ENCODE data around the gene TNFAIP2. TPM values are rescaled to one million over a fixed set of nuclear protein-coding genes. Genes with fewer than 3 reads are reported as not detected.
A peak's percentile ranks its signal among the peaks of the same experiment; 100 is the strongest.

TNFAIP2 gene
- total RNA-seq, 1 experiment from 2014 or later = 366 TPM

GRCh38 chr14:103109535-103110441 is 13.5 kb upstream of the TNFAIP2 start:
- no TSS peak for BruUV-seq (replicated peaks)
- POLR2A ChIA-PET (ENCODE audit: unreplicated experiment) = interaction anchor here (0.5 to 1.7 kb wide), 8 partner anchors 9 to 923 kb away, joined by 3 to 6 read pairs (median 3); partner anchors contain the start of gene EIF5
- CTCF ChIA-PET = interaction anchor here (0.5 to 1.9 kb wide), 8 partner anchors 18 to 422 kb away, joined by 3 to 6 read pairs (median 4); no protein-coding TSS in a partner anchor
- H3K27me3 ChIP-seq (ENCODE audit: insufficient read depth, low read depth) = no peaks in the 10 kb centered on the region
- peak overlapping the region; percentile 49; the same call in 1 of the 2 replicates for H3K4me3 ChIP-seq
- H4K20me1 ChIP-seq (ENCODE audit: insufficient read depth) = no peaks in the 10 kb centered on the region
- no peaks in the 10 kb centered on the region for H3K79me2 ChIP-seq (ENCODE audit: low read depth)
- H3K4me2 ChIP-seq = peak overlapping the region; percentile 88
- H3K9me3 ChIP-seq (ENCODE audit: insufficient read depth, low read depth) = no peaks in the 10 kb centered on the region
- no peaks in the 10 kb centered on the region for H3K9me2 ChIP-seq (ENCODE audit: insufficient read depth)
- H3K4me1 ChIP-seq (replicated peaks; ENCODE audit: insufficient read depth) = peaks cover 68% of the 10 kb centered on the region
- DNase-seq = peak; percentile 93 to 97
- intact Hi-C loops (cut with micrococcal nuclease; ENCODE audit: unreplicated experiment) = loop anchor here (1.0 to 10.0 kb wide), 3 partner anchors 52 to 285 kb away; no protein-coding TSS in a partner anchor
- H3K36me3 ChIP-seq (ENCODE audit: low read depth) = no peaks in the 10 kb centered on the region
- H3F3A ChIP-seq (ENCODE audit: insufficient read depth, low read depth) = peaks cover 63% of the 10 kb centered on the region
- H2AFZ ChIP-seq = peak overlapping the region; percentile 70
- H3K27ac ChIP-seq = peak overlapping the region; percentile 90
- TF ChIP-seq EZH2 (IDR thresholded peaks at IDR 0.05; ENCODE audit: low read depth) (no peak), CTCF (conservative IDR thresholded peaks at IDR 0.05) (peak; percentile 26; the same call in 1 of the 2 replicates)

- H3K79me2 ChIP-seq (ENCODE audit: low read depth) = no peaks in the 10 kb centered on the region
- peak overlapping the region; percentile 90 for H3K27ac ChIP-seq
- CTCF ChIA-PET = interaction anchor here (0.8 to 1.0 kb wide), 2 partner anchors 17 to 19 kb away, joined by 3 to 5 read pairs; no protein-coding TSS in a partner anchor
- H3K4me2 ChIP-seq = peak overlapping the region; percentile 88
- no peaks in the 10 kb centered on the region for H3K9me3 ChIP-seq (ENCODE audit: insufficient read depth, low read depth)
- no peaks in the 10 kb centered on the region for H3K9me2 ChIP-seq (ENCODE audit: insufficient read depth)
- TSS peak; percentile 64 for BruUV-seq (replicated peaks)
- peaks cover 68% of the 10 kb centered on the region for H3K4me1 ChIP-seq (replicated peaks; ENCODE audit: insufficient read depth)
- peaks cover 67% of the 10 kb centered on the region for H3F3A ChIP-seq (ENCODE audit: insufficient read depth, low read depth)
- POLR2A ChIA-PET (ENCODE audit: unreplicated experiment) = interaction anchor here (0.5 to 0.7 kb wide), 5 partner anchors 10 to 223 kb away, joined by 3 to 5 read pairs (median 3); partner anchors contain the start of gene EIF5
- peak overlapping the region; percentile 49; the same call in 1 of the 2 replicates for H3K4me3 ChIP-seq
- H4K20me1 ChIP-seq (ENCODE audit: insufficient read depth) = no peaks in the 10 kb centered on the region
- H2AFZ ChIP-seq = no peak overlapping the region
- TF ChIP-seq CTCF (conservative IDR thresholded peaks at IDR 0.05) (no peak), EZH2 (IDR thresholded peaks at IDR 0.05; ENCODE audit: low read depth) (no peak)
- peak; percentile 93 for DNase-seq
- H3K36me3 ChIP-seq (ENCODE audit: low read depth) = no peaks in the 10 kb centered on the region
- intact Hi-C loops (cut with micrococcal nuclease; ENCODE audit: unreplicated experiment) = loop anchor here (1.0 kb wide), 2 partner anchors 19 to 51 kb away; no protein-coding TSS in a partner anchor
- H3K27me3 ChIP-seq (ENCODE audit: insufficient read depth, low read depth) = no peaks in the 10 kb centered on the region
Observed at GRCh38 chr14:103110681-103111231, 12.5 kb upstream of the TNFAIP2 start.

GRCh38 chr14:103111232-103111868 is 11.9 kb upstream of the TNFAIP2 start:
- intact Hi-C loops (cut with micrococcal nuclease; ENCODE audit: unreplicated experiment) = loop anchor here (1.0 kb wide), 1 partner anchor 18 kb away; no protein-coding TSS in a partner anchor
- no peaks in the 10 kb centered on the region for H3K9me2 ChIP-seq (ENCODE audit: insufficient read depth)
- TF ChIP-seq CTCF (conservative IDR thresholded peaks at IDR 0.05) (no peak), EZH2 (IDR thresholded peaks at IDR 0.05; ENCODE audit: low read depth) (no peak)
- H3K27me3 ChIP-seq (ENCODE audit: insufficient read depth, low read depth) = no peaks in the 10 kb centered on the region
- peaks cover 72% of the 10 kb centered on the region for H3K4me1 ChIP-seq (replicated peaks; ENCODE audit: insufficient read depth)
- POLR2A ChIA-PET (ENCODE audit: unreplicated experiment) = interaction anchor here (0.5 to 0.6 kb wide), 3 partner anchors 44 to 583 kb away, joined by 3 to 6 read pairs (median 5); no protein-coding TSS in a partner anchor
- peak overlapping the region; percentile 49; the same call in 1 of the 2 replicates for H3K4me3 ChIP-seq
- no peaks in the 10 kb centered on the region for H3K79me2 ChIP-seq (ENCODE audit: low read depth)
- H3K9me3 ChIP-seq (ENCODE audit: insufficient read depth, low read depth) = no peaks in the 10 kb centered on the region
- peak overlapping the region; percentile 90 for H3K27ac ChIP-seq
- peak; percentile 95 to 99 for DNase-seq
- CTCF ChIA-PET = no interaction called here
- H2AFZ ChIP-seq = no peak overlapping the region
- no TSS peak for BruUV-seq (replicated peaks)
- no peaks in the 10 kb centered on the region for H4K20me1 ChIP-seq (ENCODE audit: insufficient read depth)
- H3K4me2 ChIP-seq = peak overlapping the region; percentile 88
- no peaks in the 10 kb centered on the region for H3K36me3 ChIP-seq (ENCODE audit: low read depth)
- H3F3A ChIP-seq (ENCODE audit: insufficient read depth, low read depth) = peaks cover 67% of the 10 kb centered on the region

All from PC-9 (cell line).